ENCODE results near the gene OLIG2. TPM values are rescaled to one million over a fixed set of nuclear protein-coding genes. Genes with fewer than 3 reads are reported as not detected.

The OLIG2 gene
- polyA plus RNA-seq, 1 of the 3 experiments (the other 2 are of a cell fraction) = not detected

DNA sequence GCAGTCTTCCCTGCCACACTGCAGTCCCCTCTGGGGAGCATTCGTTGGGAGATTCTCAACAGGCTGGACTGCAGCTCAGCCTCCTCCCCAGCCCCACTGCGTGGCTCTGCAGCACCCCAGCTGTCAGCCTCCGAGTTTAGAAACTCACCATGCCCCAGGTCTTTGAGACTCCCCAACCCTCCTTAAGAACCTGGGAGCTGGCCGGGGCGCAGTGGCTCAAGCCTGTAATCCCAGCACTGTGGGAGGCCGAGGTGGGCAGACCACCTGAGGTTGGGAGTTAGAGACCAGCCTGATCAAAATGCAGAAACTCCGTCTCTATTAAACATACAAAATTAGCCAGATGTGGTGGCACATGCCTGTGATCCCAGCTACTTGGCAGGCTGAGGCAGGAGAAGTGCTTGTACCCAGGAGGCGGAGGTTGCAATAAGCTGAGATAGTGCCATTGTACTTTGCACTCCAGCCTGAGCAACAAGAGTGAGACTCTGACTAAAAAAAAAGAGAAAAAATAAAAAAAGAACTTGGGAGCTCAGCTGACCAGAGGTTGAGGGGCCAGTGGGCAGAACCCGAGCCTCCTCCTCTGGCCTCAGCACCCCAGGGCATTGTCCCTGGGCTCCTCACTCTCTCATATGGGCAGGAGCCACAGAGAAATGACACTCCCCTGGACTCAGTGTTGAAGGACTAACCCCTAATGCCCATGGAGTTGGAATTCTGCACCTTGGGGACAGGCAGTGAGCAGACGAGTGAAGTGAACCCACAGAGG, 5.6 kb downstream of the OLIG2 start:
- H3K4me3 ChIP-seq (ENCODE audit: low read depth in 2 of 2, low read length in 1 of 2) = no peak overlapping the region
- no peaks in the 10 kb centered on the region for H3K9me3 ChIP-seq
- no peaks in the 10 kb centered on the region for H3K79me2 ChIP-seq (ENCODE audit: insufficient read depth)
- TF ChIP-seq, protein P1, sequence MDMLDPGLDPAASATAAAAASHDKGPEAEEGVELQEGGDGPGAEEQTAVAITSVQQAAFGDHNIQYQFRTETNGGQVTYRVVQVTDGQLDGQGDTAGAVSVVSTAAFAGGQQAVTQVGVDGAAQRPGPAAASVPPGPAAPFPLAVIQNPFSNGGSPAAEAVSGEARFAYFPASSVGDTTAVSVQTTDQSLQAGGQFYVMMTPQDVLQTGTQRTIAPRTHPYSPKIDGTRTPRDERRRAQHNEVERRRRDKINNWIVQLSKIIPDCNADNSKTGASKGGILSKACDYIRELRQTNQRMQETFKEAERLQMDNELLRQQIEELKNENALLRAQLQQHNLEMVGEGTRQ (IDR thresholded peaks at IDR 0.05; ENCODE audit: borderline replicate concordance, low read depth, low read length) = no peak
- no peak for TF ChIP-seq REST (IDR thresholded peaks at IDR 0.05; ENCODE audit: low read depth, low read length)
- no peak for TF ChIP-seq EZH2phosphoT487 (IDR thresholded peaks at IDR 0.05; ENCODE audit: borderline replicate concordance, low read depth)
- no peak for TF ChIP-seq SIN3A (IDR thresholded peaks at IDR 0.05; ENCODE audit: borderline replicate concordance, low read depth, low read length)
- no peak for TF ChIP-seq YY1 (IDR thresholded peaks at IDR 0.05; ENCODE audit: low read depth)
- no peak for TF ChIP-seq POLR2AphosphoS5 (IDR thresholded peaks at IDR 0.05; ENCODE audit: low read depth, low read length)
- TF ChIP-seq, protein P2, sequence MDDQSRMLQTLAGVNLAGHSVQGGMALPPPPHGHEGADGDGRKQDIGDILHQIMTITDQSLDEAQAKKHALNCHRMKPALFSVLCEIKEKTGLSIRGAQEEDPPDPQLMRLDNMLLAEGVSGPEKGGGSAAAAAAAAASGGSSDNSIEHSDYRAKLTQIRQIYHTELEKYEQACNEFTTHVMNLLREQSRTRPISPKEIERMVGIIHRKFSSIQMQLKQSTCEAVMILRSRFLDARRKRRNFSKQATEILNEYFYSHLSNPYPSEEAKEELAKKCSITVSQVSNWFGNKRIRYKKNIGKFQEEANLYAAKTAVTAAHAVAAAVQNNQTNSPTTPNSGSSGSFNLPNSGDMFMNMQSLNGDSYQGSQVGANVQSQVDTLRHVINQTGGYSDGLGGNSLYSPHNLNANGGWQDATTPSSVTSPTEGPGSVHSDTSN (IDR thresholded peaks at IDR 0.05) = no peak
- no peak for TF ChIP-seq EP300 (IDR thresholded peaks at IDR 0.05; ENCODE audit: borderline replicate concordance in 1 of 2, low read depth in 1 of 2, low read length in 1 of 2)
- TF ChIP-seq MEF2A (IDR thresholded peaks at IDR 0.05; ENCODE audit: borderline replicate concordance, low read depth) = no peak
- no peak for TF ChIP-seq NFIC (IDR thresholded peaks at IDR 0.05; ENCODE audit: borderline replicate concordance)
- TF ChIP-seq FOSL2 (IDR thresholded peaks at IDR 0.05; ENCODE audit: borderline replicate concordance, low read depth) = no peak
- no peak overlapping the region for H3K4me2 ChIP-seq
- H3K36me3 ChIP-seq (replicated peaks in 1 of 2; ENCODE audit: control insufficient read depth in 1 of 2, insufficient read depth in 2 of 2, low read length in 1 of 2) = no peaks in the 10 kb centered on the region
- no peaks in the 10 kb centered on the region for H3K9me2 ChIP-seq
- peaks cover 0 to 4% of the 10 kb centered on the region in 2 experiments; a peak in 2 of 4 replicates for H3K4me1 ChIP-seq (ENCODE audit: control insufficient read depth in 1 of 2, insufficient read depth in 2 of 2, low read depth in 1 of 2, low read length in 1 of 2)
- DNase-seq = no peak
- no peaks in the 10 kb centered on the region for H3F3A ChIP-seq (replicated peaks; ENCODE audit: insufficient read depth)
- H2AFZ ChIP-seq (ENCODE audit: low read depth) = no peak overlapping the region
- 5% methylated on average over 10 of the region's 10 CpGs for WGBS (ENCODE audit: low lambda C conversion rate)
- no peak overlapping the region for H3K9ac ChIP-seq
- ChIA-PET CTCF (no interaction called here), POLR2A (no interaction called here)
- H4K20me1 ChIP-seq (ENCODE audit: insufficient read depth) = no peaks in the 10 kb centered on the region
- H3K27me3 ChIP-seq (ENCODE audit: insufficient read depth) = peaks cover 80% of the 10 kb centered on the region
- no peak overlapping the region for H3K27ac ChIP-seq (ENCODE audit: low read depth in 2 of 2, low read length in 1 of 2)

Measured in SK-N-SH (cell line).